ENCODE measurements around the gene HSPB1.

HSPB1 gene

DNA sequence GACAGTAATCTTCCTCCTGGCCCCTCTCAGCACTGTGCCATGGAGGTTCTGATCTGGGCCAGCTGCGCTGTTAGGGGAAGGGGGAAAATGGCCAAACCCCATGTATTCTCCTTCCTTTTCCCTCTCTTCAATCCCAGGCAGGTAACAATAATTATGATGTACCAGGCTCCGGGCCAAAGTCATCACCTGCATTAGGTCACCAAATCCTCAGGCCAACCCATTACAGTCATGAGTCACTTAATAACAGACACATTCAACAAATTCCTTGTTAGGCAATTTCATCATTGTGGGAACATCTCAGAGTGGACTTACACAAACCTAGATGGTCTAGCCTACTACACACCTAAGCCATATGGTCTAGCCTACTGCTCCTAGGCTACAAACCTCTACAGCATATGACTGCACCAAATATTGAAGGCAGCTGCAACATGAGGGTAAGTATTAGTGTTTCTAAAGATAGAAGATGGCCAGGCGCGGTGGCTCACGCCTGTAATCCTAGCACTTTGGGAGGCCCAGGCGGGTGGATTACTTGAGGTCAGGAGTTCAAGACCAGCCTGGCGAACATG, 2.2 kb upstream of the HSPB1 start (continued):
- TF ChIP-seq ZNF146 (tag by site-specific recombination; IDR thresholded peaks at IDR 0.05) (no peak), TRIM28 (IDR thresholded peaks at IDR 0.05; ENCODE audit: borderline replicate concordance, low read length) (no peak), ZBTB20 (tag by site-specific recombination; IDR thresholded peaks at IDR 0.05) (no peak), ZNF544 (tag by site-specific recombination; IDR thresholded peaks at IDR 0.05) (no peak), MZF1 (tag by site-specific recombination; IDR thresholded peaks at IDR 0.05; ENCODE audit: borderline replicate concordance) (no peak), ZFP41 (tag by site-specific recombination; IDR thresholded peaks at IDR 0.05; ENCODE audit: borderline replicate concordance) (no peak), ZNF394 (tag by site-specific recombination; IDR thresholded peaks at IDR 0.05; ENCODE audit: borderline replicate concordance) (no peak)
- TF ChIP-seq, protein P1, sequence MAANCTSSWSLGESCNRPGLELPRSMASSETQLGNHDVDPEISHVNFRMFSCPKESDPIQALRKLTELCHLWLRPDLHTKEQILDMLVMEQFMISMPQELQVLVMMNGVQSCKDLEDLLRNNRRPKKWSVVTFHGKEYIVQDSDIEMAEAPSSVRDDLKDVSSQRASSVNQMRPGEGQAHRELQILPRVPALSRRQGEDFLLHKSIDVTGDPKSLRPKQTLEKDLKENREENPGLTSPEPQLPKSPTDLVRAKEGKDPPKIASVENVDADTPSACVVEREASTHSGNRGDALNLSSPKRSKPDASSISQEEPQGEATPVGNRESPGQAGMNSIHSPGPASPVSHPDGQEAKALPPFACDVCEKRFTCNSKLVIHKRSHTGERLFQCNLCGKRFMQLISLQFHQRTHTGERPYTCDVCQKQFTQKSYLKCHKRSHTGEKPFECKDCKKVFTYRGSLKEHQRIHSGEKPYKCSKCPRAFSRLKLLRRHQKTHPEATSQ (tag by site-specific recombination; IDR thresholded peaks at IDR 0.05), result peak; percentile 61; the same call in 1 of the 2 replicates
- TF ChIP-seq, protein P2, sequence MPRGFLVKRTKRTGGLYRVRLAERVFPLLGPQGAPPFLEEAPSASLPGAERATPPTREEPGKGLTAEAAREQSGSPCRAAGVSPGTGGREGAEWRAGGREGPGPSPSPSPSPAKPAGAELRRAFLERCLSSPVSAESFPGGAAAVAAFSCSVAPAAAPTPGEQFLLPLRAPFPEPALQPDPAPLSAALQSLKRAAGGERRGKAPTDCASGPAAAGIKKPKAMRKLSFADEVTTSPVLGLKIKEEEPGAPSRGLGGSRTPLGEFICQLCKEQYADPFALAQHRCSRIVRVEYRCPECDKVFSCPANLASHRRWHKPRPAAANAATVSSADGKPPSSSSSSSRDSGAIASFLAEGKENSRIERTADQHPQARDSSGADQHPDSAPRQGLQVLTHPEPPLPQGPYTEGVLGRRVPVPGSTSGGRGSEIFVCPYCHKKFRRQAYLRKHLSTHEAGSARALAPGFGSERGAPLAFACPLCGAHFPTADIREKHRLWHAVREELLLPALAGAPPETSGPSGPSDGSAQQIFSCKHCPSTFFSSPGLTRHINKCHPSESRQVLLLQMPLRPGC (tag by site-specific recombination; IDR thresholded peaks at IDR 0.05), result 0 out of 2 replicates have a peak, but pooled peaks have one; percentile 14
- TF ChIP-seq, protein P3, sequence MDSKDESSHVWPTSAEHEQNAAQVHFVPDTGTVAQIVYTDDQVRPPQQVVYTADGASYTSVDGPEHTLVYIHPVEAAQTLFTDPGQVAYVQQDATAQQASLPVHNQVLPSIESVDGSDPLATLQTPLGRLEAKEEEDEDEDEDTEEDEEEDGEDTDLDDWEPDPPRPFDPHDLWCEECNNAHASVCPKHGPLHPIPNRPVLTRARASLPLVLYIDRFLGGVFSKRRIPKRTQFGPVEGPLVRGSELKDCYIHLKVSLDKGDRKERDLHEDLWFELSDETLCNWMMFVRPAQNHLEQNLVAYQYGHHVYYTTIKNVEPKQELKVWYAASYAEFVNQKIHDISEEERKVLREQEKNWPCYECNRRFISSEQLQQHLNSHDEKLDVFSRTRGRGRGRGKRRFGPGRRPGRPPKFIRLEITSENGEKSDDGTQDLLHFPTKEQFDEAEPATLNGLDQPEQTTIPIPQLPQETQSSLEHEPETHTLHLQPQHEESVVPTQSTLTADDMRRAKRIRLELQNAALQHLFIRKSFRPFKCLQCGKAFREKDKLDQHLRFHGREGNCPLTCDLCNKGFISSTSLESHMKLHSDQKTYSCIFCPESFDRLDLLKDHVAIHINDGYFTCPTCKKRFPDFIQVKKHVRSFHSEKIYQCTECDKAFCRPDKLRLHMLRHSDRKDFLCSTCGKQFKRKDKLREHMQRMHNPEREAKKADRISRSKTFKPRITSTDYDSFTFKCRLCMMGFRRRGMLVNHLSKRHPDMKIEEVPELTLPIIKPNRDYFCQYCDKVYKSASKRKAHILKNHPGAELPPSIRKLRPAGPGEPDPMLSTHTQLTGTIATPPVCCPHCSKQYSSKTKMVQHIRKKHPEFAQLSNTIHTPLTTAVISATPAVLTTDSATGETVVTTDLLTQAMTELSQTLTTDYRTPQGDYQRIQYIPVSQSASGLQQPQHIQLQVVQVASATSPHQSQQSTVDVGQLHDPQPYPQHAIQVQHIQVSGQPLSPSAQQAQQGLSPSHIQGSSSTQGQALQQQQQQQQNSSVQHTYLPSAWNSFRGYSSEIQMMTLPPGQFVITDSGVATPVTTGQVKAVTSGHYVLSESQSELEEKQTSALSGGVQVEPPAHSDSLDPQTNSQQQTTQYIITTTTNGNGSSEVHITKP (tag by site-specific recombination; IDR thresholded peaks at IDR 0.05), result peak; percentile 52; the same call in 1 of the 2 replicates

DNA sequence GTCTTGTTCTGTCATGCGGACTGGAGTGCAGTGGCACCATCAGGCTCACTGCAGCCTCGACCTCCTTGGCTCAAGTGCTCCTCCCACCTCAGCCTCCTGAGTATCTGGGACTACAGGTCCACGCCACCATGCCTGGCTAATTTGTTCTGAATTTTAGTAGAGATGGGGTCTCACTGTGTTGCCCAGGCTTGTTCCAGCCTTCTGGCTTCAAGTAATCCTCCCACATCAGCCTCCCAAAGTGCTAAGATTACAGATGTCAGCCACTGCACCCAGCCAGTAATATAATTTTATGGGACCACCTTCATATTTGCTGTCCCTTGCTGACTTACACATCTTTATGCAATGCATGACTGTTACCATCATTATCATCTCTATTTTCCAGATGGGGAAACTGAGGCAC, 1.5 kb upstream of the HSPB1 start:
- Histone ChIP-seq H3K4me1 (ENCODE audit: control insufficient read depth, insufficient read depth, low read length) (no peaks in the 10 kb centered on the region), H3K36me3 (ENCODE audit: control insufficient read depth in 2 of 2, insufficient read depth in 1 of 2, low read length in 2 of 2) (no peaks in the 10 kb centered on the region), H3K27ac (ENCODE audit: extremely low read depth, low read depth, low read length) (no peak overlapping the region), H3K4me3 (ENCODE audit: low read depth, low read length) (no peak overlapping the region), H3K9me3 (ENCODE audit: control insufficient read depth, insufficient read depth, low read depth, low read length) (no peaks in the 10 kb centered on the region)
- ChIA-PET POLR2A (no interaction called here), CTCF (no interaction called here)
- TF ChIP-seq ZNF121 (tag by site-specific recombination; IDR thresholded peaks at IDR 0.05) (peak; percentile 43; the same call in 1 of the 2 replicates), SP7 (tag by site-specific recombination; IDR thresholded peaks at IDR 0.05) (no peak)

DNA sequence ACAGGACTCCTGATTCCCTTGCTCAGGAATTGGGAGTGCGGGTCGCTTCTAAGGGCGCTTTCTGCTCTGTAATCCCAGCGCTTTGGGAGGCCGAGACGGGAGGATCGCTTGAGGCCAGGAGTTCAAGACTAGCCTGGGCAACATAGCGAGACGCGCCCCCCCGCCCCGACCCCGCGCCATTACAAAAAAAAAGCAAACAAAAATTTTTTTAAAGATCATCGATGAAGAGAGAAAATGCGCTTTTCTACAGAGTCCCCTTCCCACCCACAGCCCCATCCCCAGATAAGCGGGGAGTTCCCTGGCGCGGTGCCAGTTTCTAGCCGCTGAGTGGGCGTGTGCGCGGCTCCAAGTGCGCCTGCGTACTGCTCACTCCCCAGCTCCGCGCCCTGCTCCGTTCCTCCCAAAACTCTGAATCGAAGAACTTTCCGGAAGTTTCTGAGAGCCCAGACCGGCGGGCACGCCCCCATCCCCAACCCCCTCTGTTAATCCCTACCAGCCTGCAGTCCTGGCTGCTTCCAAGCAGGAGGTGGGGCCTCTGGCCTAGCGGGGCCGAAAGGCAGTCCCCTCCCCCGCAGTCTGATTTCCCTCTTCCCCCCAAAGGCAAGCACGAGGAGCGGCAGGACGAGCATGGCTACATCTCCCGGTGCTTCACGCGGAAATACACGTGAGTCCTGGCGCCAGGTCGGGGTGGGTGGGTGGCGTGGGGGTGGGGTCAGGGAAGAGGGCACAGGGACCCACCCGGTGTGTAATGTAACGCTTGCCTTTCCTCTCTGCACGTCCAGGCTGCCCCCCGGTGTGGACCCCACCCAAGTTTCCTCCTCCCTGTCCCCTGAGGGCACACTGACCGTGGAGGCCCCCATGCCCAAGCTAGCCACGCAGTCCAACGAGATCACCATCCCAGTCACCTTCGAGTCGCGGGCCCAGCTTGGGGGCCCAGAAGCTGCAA, 1.0 kb downstream of the HSPB1 start:
- Histone ChIP-seq H3K27ac (ENCODE audit: extremely low read depth, low read depth, low read length) (no peak overlapping the region; the same call in 1 of the 2 replicates), H3K4me3 (ENCODE audit: low read depth, low read length) (peak overlapping the region; percentile 37), H3K9me3 (ENCODE audit: control insufficient read depth, insufficient read depth, low read depth, low read length) (no peaks in the 10 kb centered on the region), H3K4me1 (ENCODE audit: control insufficient read depth, insufficient read depth, low read length) (peaks cover 2% of the 10 kb centered on the region; the same call in 1 of the 2 replicates), H3K36me3 (ENCODE audit: control insufficient read depth in 2 of 2, insufficient read depth in 1 of 2, low read length in 2 of 2) (no peaks in the 10 kb centered on the region)
- ChIA-PET POLR2A (interaction anchor here (0.6 to 1.5 kb wide), 9 partner anchors 9 to 1556 kb away, joined by 3 to 9 read pairs (median 3); partner anchors contain the start of gene YWHAG), CTCF (interaction anchor here (0.6 to 7.2 kb wide), 5 partner anchors 10 to 33 kb away, joined by 3 to 48 read pairs (median 3); no protein-coding TSS in a partner anchor)
- TF ChIP-seq, protein P4, sequence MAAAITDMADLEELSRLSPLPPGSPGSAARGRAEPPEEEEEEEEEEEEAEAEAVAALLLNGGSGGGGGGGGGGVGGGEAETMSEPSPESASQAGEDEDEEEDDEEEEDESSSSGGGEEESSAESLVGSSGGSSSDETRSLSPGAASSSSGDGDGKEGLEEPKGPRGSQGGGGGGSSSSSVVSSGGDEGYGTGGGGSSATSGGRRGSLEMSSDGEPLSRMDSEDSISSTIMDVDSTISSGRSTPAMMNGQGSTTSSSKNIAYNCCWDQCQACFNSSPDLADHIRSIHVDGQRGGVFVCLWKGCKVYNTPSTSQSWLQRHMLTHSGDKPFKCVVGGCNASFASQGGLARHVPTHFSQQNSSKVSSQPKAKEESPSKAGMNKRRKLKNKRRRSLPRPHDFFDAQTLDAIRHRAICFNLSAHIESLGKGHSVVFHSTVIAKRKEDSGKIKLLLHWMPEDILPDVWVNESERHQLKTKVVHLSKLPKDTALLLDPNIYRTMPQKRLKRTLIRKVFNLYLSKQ (tag by site-specific recombination; IDR thresholded peaks at IDR 0.05; ENCODE audit: borderline replicate concordance), result no peak
- no peak for TF ChIP-seq ZNF530 (tag by site-specific recombination; IDR thresholded peaks at IDR 0.05; ENCODE audit: low read depth)
- TF ChIP-seq, protein P5, sequence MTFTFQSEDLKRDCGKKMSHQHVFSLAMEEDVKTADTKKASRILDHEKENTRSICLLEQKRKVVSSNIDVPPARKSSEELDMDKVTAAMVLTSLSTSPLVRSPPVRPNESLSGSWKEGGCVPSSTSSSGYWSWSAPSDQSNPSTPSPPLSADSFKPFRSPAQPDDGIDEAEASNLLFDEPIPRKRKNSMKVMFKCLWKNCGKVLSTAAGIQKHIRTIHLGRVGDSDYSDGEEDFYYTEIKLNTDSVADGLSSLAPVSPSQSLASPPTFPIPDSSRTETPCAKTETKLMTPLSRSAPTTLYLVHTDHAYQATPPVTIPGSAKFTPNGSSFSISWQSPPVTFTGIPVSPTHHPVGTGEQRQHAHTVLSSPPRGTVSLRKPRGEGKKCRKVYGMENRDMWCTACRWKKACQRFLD (tag by site-specific recombination; IDR thresholded peaks at IDR 0.05), result no peak
- peak; percentile 40; the same call in 1 of the 2 replicates for TF ChIP-seq ZBTB17 (tag by site-specific recombination; IDR thresholded peaks at IDR 0.05)
- TF ChIP-seq, protein P1 (tag by site-specific recombination; IDR thresholded peaks at IDR 0.05), result no peak
